Measurements from ENCODE around the gene TSPEAR. TPM values are rescaled to one million over a fixed set of nuclear protein-coding genes. Genes with fewer than 3 reads are reported as not detected.
"Not testable (repeated sequence)": the region's sequence is repeated elsewhere in the genome, so short reads cannot be mapped to it uniquely, and the experiment has no call there.

Gene TSPEAR
- total RNA-seq, 4 donors from 2014 or later, result not detected

DNA sequence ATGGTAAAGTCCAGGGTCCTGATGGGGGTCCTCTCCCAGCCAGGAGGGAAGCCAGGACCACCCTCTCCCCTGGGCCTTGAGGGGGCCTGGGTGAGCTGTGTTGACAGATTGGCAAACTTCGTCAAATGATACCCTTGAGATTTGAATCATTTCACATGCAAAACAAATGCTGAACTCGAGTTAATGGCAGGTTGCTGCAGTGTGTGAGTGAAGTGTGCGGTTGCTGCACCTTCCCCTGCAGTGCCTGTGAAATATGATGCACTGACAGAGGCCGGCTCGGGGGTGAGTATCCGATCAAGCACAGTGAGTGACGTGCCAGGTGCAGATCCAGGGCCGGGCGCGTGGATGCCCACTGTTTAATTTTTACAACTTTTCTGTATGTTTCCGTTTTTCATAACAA, 23.7 kb downstream of the TSPEAR start:
- peaks cover 0 to 8% (median 3%) of the 10 kb centered on the region in 4 donors for H3K9me3 ChIP-seq
- H3K27ac ChIP-seq, result no peak overlapping the region
- no peaks in the 10 kb centered on the region for H3K4me1 ChIP-seq
- peaks cover 0 to 31% of the 10 kb centered on the region in 2 donors for H3K27me3 ChIP-seq
- H3K36me3 ChIP-seq, result no peaks in the 10 kb centered on the region
- TF ChIP-seq POLR2A (IDR thresholded peaks at IDR 0.05), result no peak
- no peak for TF ChIP-seq CTCF (IDR thresholded peaks at IDR 0.05)
- no peak for TF ChIP-seq EP300 (IDR thresholded peaks at IDR 0.05)
- 45 to 54% methylated on average over 11 of the region's 11 CpGs for WGBS, 2 donors
- DNase-seq (ENCODE audit: low spot score in 2 of 2), result no peak
- no peak overlapping the region for H3K4me3 ChIP-seq

GRCh38 chr21:44686843-44687561, 24.4 kb downstream of the TSPEAR start:
- no peaks in the 10 kb centered on the region for H3K36me3 ChIP-seq
- H3K27me3 ChIP-seq, result peaks cover 0 to 31% of the 10 kb centered on the region in 2 donors
- H3K4me1 ChIP-seq, result no peaks in the 10 kb centered on the region
- TF ChIP-seq POLR2A (IDR thresholded peaks at IDR 0.05), result no peak
- TF ChIP-seq CTCF (IDR thresholded peaks at IDR 0.05), result no peak
- no peak overlapping the region for H3K27ac ChIP-seq
- no peak for DNase-seq (ENCODE audit: low spot score in 2 of 2)
- no peak overlapping the region for H3K4me3 ChIP-seq
- peaks cover 0 to 1% (median 0%) of the 10 kb centered on the region in 4 donors for H3K9me3 ChIP-seq
- WGBS, 2 donors, result 56 to 66% methylated on average over 25 of the region's 25 CpGs

- Histone ChIP-seq H3K4me3 (no peak overlapping the region), H3K27me3 (peaks cover 0 to 31% of the 10 kb centered on the region in 2 donors), H3K9me3 (no peaks in the 10 kb centered on the region), H3K4me1 (no peaks in the 10 kb centered on the region), H3K36me3 (no peaks in the 10 kb centered on the region), H3K27ac (no peak overlapping the region)
- WGBS, 2 donors, result 23 to 39% methylated on average over 8 to 14 of the region's 14 CpGs
- TF ChIP-seq EP300 (IDR thresholded peaks at IDR 0.05), result no peak
- TF ChIP-seq POLR2A (IDR thresholded peaks at IDR 0.05), result no peak
- TF ChIP-seq CTCF (IDR thresholded peaks at IDR 0.05), result no peak
- DNase-seq (ENCODE audit: low spot score in 2 of 2), result no peak
These were observed 25.2 kb downstream of the TSPEAR start for GRCh38 chr21:44686000-44686781.

DNA sequence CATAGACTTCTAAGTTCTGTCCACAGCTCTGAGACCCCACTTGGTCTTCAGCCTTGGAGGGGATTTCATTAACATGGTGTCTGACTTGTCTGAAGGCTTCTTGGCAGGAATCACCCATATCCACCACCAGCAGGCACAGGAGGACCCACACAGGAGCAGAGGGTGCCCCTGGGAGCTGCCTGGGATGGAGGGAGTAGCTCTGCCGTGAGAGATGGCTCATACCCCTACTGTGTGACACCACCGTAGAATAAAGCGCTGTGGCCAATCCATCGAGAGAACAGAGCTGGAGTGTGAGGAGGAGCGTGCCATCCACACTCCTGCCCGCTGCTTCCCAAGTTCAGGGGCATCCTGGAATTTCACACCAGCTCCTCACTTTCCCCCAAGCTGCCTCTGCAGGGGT, 26.3 kb downstream of the TSPEAR start:
- H3K27me3 ChIP-seq, result peaks cover 0 to 31% of the 10 kb centered on the region in 2 donors
- H3K27ac ChIP-seq; H3K36me3 ChIP-seq; H3K4me1 ChIP-seq; DNase-seq (ENCODE audit: low spot score in 2 of 2); H3K4me3 ChIP-seq; H3K9me3 ChIP-seq: not testable (repeated sequence)
- 93 to 98% methylated on average over 3 to 6 of the region's 6 CpGs for WGBS, 2 donors

DNA sequence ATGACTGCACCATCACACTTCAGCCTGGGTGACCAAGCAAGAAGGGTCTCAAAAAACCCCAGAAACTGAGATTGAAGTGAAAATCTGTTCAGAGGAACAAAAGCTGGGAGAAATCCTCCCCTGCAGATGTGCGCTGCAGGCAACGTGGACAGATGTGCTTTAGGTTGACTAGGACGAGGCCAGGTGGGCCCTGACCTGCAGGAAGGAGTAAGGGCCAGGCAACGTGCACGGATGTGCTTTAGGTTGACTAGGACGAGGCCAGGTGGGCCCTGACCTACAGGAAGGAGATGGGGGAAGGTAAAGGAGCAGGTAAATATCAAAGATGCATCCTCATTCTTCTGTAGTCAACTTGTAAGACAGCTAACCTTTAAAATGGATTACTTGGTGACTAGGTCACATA, 26.9 kb downstream of the TSPEAR start:
- no peak for DNase-seq (ENCODE audit: low spot score in 2 of 2)

More for the DNA sequence above, 26.9 kb downstream of the TSPEAR start:
- no peak overlapping the region for H3K4me3 ChIP-seq
- WGBS, 2 donors, result 70 to 79% methylated on average over 6 of the region's 6 CpGs
- no peak overlapping the region for H3K27ac ChIP-seq
- H3K9me3 ChIP-seq, result no peaks in the 10 kb centered on the region
- no peak for TF ChIP-seq CTCF (IDR thresholded peaks at IDR 0.05)
- no peak for TF ChIP-seq POLR2A (IDR thresholded peaks at IDR 0.05)
- no peak for TF ChIP-seq EP300 (IDR thresholded peaks at IDR 0.05)
- peaks cover 0 to 31% of the 10 kb centered on the region in 2 donors for H3K27me3 ChIP-seq
- H3K36me3 ChIP-seq, result no peaks in the 10 kb centered on the region
- H3K4me1 ChIP-seq, result no peaks in the 10 kb centered on the region
